HepG2 (cell line): ENCODE data around the gene IL1RAP. TPM values are rescaled to one million over a fixed set of nuclear protein-coding genes. Genes with fewer than 3 reads are reported as not detected.

Source experiments
- ATAC-seq: fragments of 200-7000 bp; cut with Tn5 transposase; 3 replicates; pipeline ENCODE4 v1.9.1; 2020; ENCODE audit warnings: mild to moderate bottlenecking, moderate library complexity
- BruUV-seq: library from RNA; stranded (reverse); fragments of 400-500 nt; replicated peaks from 2 replicates; lab custom pipeline; 2021; lab: Mats Ljungman, UMichigan
- CTCF ChIA-PET: fragments of 300-600 bp; formaldehyde crosslinking; extraction: SDS; loops from one replicate; lab custom pipeline; 2021; ENCODE audit warnings: low total read pairs, inconsistent platforms, low intra/inter-chr PET ratio; lab: Yijun Ruan, JAX
- POLR2A ChIA-PET: fragments of 350-600 bp; sonication (Branson Sonifier 250); formaldehyde crosslinking; loops from one replicate; lab custom pipeline; 2020; ENCODE audit warnings: antibody characterized with exemption, inconsistent platforms; lab: Yijun Ruan, JAX
- DNase-seq: peaks from one replicate; pipeline ENCODE4 v3.0.0-alpha.2; 2015; ENCODE audit warnings: low spot score
- FAIRE-seq: peaks from 3 replicates; lab custom pipeline; 2011; peaks lifted over from hg19 to GRCh38; lab: Jason Lieb, UNC
- H2AFZ ChIP-seq: one replicate; pipeline ENCODE4 v1.6.1; 2011; ENCODE audit warnings: low read length, inconsistent platforms
- H3K27ac ChIP-seq: fragments of 300-600 bp; 3 replicates; pipeline ENCODE4 v1.8.0; 2011; ENCODE audit warnings: mixed run types, mild to moderate bottlenecking, mixed read lengths, low read length, inconsistent platforms; ENCODE audit not compliant: insufficient read depth; ENCODE audit errors: extremely low read length
- H3K27me3 ChIP-seq, 2 experiments: fragments of 200-600 bp in 1 of 2; 2 replicates in 1 of 2; 3 replicates in 1 of 2; pipeline versions ENCODE4 v1.6.0 to v1.8.0; 2011; ENCODE audit warnings: low read length in 2 of 2, mild to moderate bottlenecking in 2 of 2, moderate library complexity in 2 of 2, inconsistent platforms in 1 of 2; ENCODE audit not compliant: insufficient read depth in 2 of 2, control insufficient read depth in 1 of 2
- H3K36me3 ChIP-seq, 2 experiments: fragments of 200-600 bp in 1 of 2; replicated peaks in 1 of 2; 2 replicates in 1 of 2; 3 replicates in 1 of 2; pipeline versions ENCODE4 v1.5.1 to v1.8.0; 2011; ENCODE audit warnings: low read length in 2 of 2, inconsistent platforms in 1 of 2; ENCODE audit not compliant: insufficient read depth in 2 of 2, control insufficient read depth in 1 of 2
- H3K4me1 ChIP-seq: 2 replicates; pipeline ENCODE4 v1.5.1; 2012; ENCODE audit warnings: low read length, inconsistent platforms; ENCODE audit not compliant: insufficient read depth
- H3K4me2 ChIP-seq: 2 replicates; pipeline ENCODE4 v1.6.0; 2011; ENCODE audit warnings: low read depth, low read length, inconsistent platforms
- H3K4me3 ChIP-seq, 3 experiments: fragments of 200-600 bp in 1 of 3; sonication (generic), shearing (Covaris generic) in 1 of 3; replicated peaks in 1 of 3; 2 replicates each; pipeline ENCODE4 v1.5.1; 2011 to 2016; ENCODE audit warnings: low read length in 3 of 3, inconsistent platforms in 2 of 3, low read depth in 2 of 3, mild to moderate bottlenecking in 2 of 3, control low read depth in 1 of 3, mixed read lengths in 1 of 3; ENCODE audit not compliant: insufficient read depth in 1 of 3
- H3K79me2 ChIP-seq: one replicate; pipeline ENCODE4 v1.6.1; 2011; ENCODE audit warnings: low read length, inconsistent platforms; ENCODE audit not compliant: insufficient read depth
- H3K9ac ChIP-seq: 2 replicates; pipeline ENCODE4 v1.6.0; 2011; ENCODE audit warnings: mild to moderate bottlenecking, low read depth, low read length, inconsistent platforms; ENCODE audit not compliant: insufficient read depth
- H3K9me3 ChIP-seq: 2 replicates; pipeline ENCODE4 v1.5.1; 2012; ENCODE audit warnings: mild to moderate bottlenecking, low read length
- H4K20me1 ChIP-seq: 2 replicates; pipeline ENCODE4 v1.6.0; 2011; ENCODE audit warnings: inconsistent platforms, mild to moderate bottlenecking, low read length, moderate library complexity; ENCODE audit not compliant: insufficient read depth
- CEBPB ChIP-seq: IDR thresholded peaks from 2 replicates; pipeline ENCODE4 v1.6.1; 2011; ENCODE audit warnings: low read depth, low read length, improper control_type of control experiment, borderline replicate concordance
- CEBPG ChIP-seq: IDR thresholded peaks from 2 replicates; pipeline ENCODE4 v1.6.1; 2016
- GFI1 ChIP-seq: sonication (generic); formaldehyde crosslinking; IDR thresholded peaks from 2 replicates; pipeline ENCODE4 v1.5.0; 2020; ENCODE audit warnings: missing genetic modification reagents, mild to moderate bottlenecking, borderline replicate concordance
- KMT2A ChIP-seq: sonication (generic); formaldehyde crosslinking; IDR thresholded peaks from 2 replicates; pipeline ENCODE4 v1.4.0; 2020; ENCODE audit warnings: missing genetic modification reagents
- MEF2D ChIP-seq: sonication (generic); formaldehyde crosslinking; IDR thresholded peaks from 2 replicates; pipeline ENCODE4 v1.5.1; 2020; ENCODE audit warnings: mild to moderate bottlenecking, missing genetic modification reagents
- SALL1 ChIP-seq: sonication (generic); formaldehyde crosslinking; IDR thresholded peaks from 2 replicates; pipeline ENCODE4 v1.8.0; 2022; ENCODE audit warnings: mild to moderate bottlenecking, missing genetic modification reagents
- SAP130 ChIP-seq: IDR thresholded peaks from 2 replicates; pipeline ENCODE4 v1.6.1; 2016; ENCODE audit warnings: low read depth
- SIN3A ChIP-seq: IDR thresholded peaks from 2 replicates; pipeline ENCODE4 v1.6.1; 2011; ENCODE audit warnings: low read depth, mild to moderate bottlenecking, control low read depth, low read length, borderline replicate concordance
- STAG1 ChIP-seq: sonication (generic); formaldehyde crosslinking; IDR thresholded peaks from 2 replicates; pipeline ENCODE4 v1.4.0; 2020; ENCODE audit warnings: missing genetic modification reagents
- TARDBP ChIP-seq: sonication (generic); formaldehyde crosslinking; IDR thresholded peaks from 2 replicates; pipeline ENCODE4 v1.8.0; 2022; ENCODE audit warnings: mild to moderate bottlenecking, missing genetic modification reagents
- TGIF2 ChIP-seq: IDR thresholded peaks from 2 replicates; pipeline ENCODE4 v1.6.1; 2016; ENCODE audit warnings: control low read depth, missing compliant biosample characterization
- ZFX ChIP-seq: sonication (generic); formaldehyde crosslinking; IDR thresholded peaks from 2 replicates; pipeline ENCODE4 v1.4.0; 2020; ENCODE audit warnings: mild to moderate bottlenecking, low read depth, missing genetic modification reagents, moderate library complexity
- ZNF292 ChIP-seq: sonication (generic); formaldehyde crosslinking; IDR thresholded peaks from 2 replicates; pipeline ENCODE4 v1.8.1; 2022; ENCODE audit warnings: mild to moderate bottlenecking, low read depth, missing genetic modification reagents, borderline replicate concordance
- ZNF468 ChIP-seq: sonication (generic); formaldehyde crosslinking; IDR thresholded peaks from 2 replicates; pipeline ENCODE4 v1.8.0; 2022; ENCODE audit warnings: mild to moderate bottlenecking, moderate library complexity, missing genetic modification reagents
- ZSCAN22 ChIP-seq: sonication (generic); formaldehyde crosslinking; IDR thresholded peaks from 2 replicates; pipeline ENCODE4 v1.4.0; 2020; ENCODE audit warnings: mild to moderate bottlenecking, missing genetic modification reagents
- WGBS: methylation state at CpG from one replicate; pipeline ENCODE4 v1.1.6; 2017; ENCODE audit warnings: low lambda C conversion rate; 5-methylcytosine and 5-hydroxymethylcytosine counted together
- in situ Hi-C: cut with HindIII; loops from 2 replicates; pipeline ENCODE4 v1.10.0; 2017; ENCODE audit warnings: low pct_unique_long_range_greater_than_20kb; ENCODE audit not compliant: extremely low pct_ligation_motif_present
- intact Hi-C: fragments of 100-400 bp; cut with micrococcal nuclease; formaldehyde crosslinking; loops from one replicate; pipeline ENCODE4 v1.10.0; 2022; ENCODE audit not compliant: unreplicated experiment
- polyA plus RNA-seq, 8 experiments: library from polyadenylated mRNA; depleted of rRNA in 3 of 8; stranded (reverse) in 7 of 8; unstranded in 1 of 8; fragments of >200 nt; fragmentation: Illumina TruSeq in 4 of 8; extraction: Trizol in 4 of 8; gene quantifications; 2 replicates each; pipeline versions ENCODE4 v1.2.1 to v1.2.3, GENCODE V29; 2011 to 2016; ENCODE audit warnings: low read depth in 4 of 8, missing spikeins in 1 of 8, mixed read lengths in 1 of 8; ENCODE audit not compliant: insufficient read depth in 1 of 8
- total RNA-seq, 5 experiments: library from RNA; depleted of rRNA; stranded (reverse); fragments of >200 nt; fragmentation: Illumina TruSeq; extraction: Trizol; gene quantifications; 2 replicates each; pipeline ENCODE4 v1.2.3, GENCODE V29; 2016; ENCODE audit warnings: low read depth in 1 of 5
- TF ChIP-seq, protein P1 (sequence below): sonication (generic); formaldehyde crosslinking; IDR thresholded peaks from 2 replicates; pipeline ENCODE4 v1.4.0; 2020; ENCODE audit warnings: missing genetic modification reagents
- TF ChIP-seq, protein P2 (sequence below): sonication (generic); formaldehyde crosslinking; IDR thresholded peaks from 2 replicates; pipeline ENCODE4 v1.8.0; 2023; ENCODE audit warnings: mild to moderate bottlenecking, missing genetic modification reagents
- TF ChIP-seq, protein P3 (sequence below): sonication (generic); formaldehyde crosslinking; IDR thresholded peaks from 2 replicates; pipeline ENCODE4 v1.9.0; 2022; ENCODE audit warnings: missing genetic modification reagents, mild to moderate bottlenecking, borderline replicate concordance

Gene IL1RAP
- total and polyA plus RNA-seq, 2 of the 13 experiments (the other 11 are each of a cell fraction or from before 2014, with no cell fraction given) = 18.3 to 54.9 TPM

DNA sequence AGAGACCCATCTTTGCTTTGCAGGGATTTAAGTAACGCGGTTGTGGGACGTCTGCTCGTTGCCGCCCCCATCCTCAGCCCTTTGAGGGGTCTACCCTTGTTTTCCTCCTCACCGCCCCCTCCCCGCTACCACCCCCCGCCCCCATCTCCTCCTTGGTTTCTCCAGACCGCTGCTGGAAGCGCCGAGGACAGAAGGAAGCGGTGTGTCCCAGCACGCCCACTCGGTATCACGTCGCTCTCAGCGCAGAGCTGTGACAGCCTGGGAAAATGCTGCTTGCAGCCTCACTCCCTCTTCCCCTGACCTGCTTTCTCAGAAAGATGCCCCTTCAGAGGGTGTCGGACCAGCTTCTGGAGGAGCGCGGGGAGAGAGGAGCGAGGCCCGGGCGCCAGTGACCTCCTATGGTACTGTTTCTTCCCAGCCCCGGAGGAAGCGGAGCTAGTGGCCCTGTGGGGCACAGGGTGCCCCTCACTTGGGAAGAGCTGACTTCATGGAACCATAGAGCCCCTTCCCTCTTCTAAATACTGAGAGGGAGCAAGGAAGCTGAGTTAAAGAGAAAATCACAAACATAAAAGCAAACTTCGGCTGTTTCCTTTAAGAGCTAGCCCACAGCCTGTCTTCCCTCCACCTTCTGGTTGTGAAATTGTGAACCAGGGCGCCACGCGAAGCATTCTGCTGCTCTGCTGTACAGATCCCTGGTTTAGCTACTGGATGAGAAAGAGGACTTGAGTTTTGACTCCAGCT lies 698 bp downstream of the IL1RAP start:
- in situ Hi-C loops = loop anchor here (10.0 kb wide), 1 partner anchor 180 kb away; no protein-coding TSS in a partner anchor
- no peak for TF ChIP-seq MEF2D (CRISPR knock-in tag)
- 0 out of 2 replicates have a peak, but pooled peaks have one; percentile 17 for TF ChIP-seq STAG1 (CRISPR knock-in tag)
- 0 out of 2 replicates have a peak, but pooled peaks have one; percentile 23 for TF ChIP-seq GFI1 (CRISPR knock-in tag)
- TF ChIP-seq CEBPG (CRISPR knock-in tag) = peak; percentile 46
- 0 out of 2 replicates have a peak, but pooled peaks have one; percentile 43 for TF ChIP-seq KMT2A
- TF ChIP-seq SALL1 (CRISPR knock-in tag) = peak; percentile 32; the same call in 1 of the 2 replicates
- TF ChIP-seq SIN3A = peak; percentile 21; the same call in 1 of the 2 replicates
- 0 out of 2 replicates have a peak, but pooled peaks have one; percentile 11 for TF ChIP-seq ZFX (CRISPR knock-in tag)
- TF ChIP-seq SAP130 (CRISPR knock-in tag) = 0 out of 2 replicates have a peak, but pooled peaks have one; percentile 46
- TF ChIP-seq, protein P1, sequence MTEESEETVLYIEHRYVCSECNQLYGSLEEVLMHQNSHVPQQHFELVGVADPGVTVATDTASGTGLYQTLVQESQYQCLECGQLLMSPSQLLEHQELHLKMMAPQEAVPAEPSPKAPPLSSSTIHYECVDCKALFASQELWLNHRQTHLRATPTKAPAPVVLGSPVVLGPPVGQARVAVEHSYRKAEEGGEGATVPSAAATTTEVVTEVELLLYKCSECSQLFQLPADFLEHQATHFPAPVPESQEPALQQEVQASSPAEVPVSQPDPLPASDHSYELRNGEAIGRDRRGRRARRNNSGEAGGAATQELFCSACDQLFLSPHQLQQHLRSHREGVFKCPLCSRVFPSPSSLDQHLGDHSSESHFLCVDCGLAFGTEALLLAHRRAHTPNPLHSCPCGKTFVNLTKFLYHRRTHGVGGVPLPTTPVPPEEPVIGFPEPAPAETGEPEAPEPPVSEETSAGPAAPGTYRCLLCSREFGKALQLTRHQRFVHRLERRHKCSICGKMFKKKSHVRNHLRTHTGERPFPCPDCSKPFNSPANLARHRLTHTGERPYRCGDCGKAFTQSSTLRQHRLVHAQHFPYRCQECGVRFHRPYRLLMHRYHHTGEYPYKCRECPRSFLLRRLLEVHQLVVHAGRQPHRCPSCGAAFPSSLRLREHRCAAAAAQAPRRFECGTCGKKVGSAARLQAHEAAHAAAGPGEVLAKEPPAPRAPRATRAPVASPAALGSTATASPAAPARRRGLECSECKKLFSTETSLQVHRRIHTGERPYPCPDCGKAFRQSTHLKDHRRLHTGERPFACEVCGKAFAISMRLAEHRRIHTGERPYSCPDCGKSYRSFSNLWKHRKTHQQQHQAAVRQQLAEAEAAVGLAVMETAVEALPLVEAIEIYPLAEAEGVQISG = 0 out of 2 replicates have a peak, but pooled peaks have one; percentile 15
- TF ChIP-seq CEBPB = peak; percentile 54; the same call in 1 of the 2 replicates
- peak; percentile 91 for TF ChIP-seq ZSCAN22 (CRISPR knock-in tag)
- TF ChIP-seq TGIF2 (CRISPR knock-in tag) = peak; percentile 30; the same call in 1 of the 2 replicates
- peak; percentile 46; the same call in 1 of the 2 replicates for TF ChIP-seq ZNF292 (CRISPR knock-in tag)
- TF ChIP-seq ZNF468 (CRISPR knock-in tag) = no peak
- TF ChIP-seq, protein P2, sequence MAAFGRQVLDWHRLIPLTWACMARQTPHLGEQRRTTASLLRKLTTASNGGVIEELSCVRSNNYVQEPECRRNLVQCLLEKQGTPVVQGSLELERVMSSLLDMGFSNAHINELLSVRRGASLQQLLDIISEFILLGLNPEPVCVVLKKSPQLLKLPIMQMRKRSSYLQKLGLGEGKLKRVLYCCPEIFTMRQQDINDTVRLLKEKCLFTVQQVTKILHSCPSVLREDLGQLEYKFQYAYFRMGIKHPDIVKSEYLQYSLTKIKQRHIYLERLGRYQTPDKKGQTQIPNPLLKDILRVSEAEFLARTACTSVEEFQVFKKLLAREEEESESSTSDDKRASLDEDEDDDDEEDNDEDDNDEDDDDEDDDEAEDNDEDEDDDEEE = no peak
- TF ChIP-seq TARDBP (CRISPR knock-in tag) = no peak
- TF ChIP-seq, protein P3, sequence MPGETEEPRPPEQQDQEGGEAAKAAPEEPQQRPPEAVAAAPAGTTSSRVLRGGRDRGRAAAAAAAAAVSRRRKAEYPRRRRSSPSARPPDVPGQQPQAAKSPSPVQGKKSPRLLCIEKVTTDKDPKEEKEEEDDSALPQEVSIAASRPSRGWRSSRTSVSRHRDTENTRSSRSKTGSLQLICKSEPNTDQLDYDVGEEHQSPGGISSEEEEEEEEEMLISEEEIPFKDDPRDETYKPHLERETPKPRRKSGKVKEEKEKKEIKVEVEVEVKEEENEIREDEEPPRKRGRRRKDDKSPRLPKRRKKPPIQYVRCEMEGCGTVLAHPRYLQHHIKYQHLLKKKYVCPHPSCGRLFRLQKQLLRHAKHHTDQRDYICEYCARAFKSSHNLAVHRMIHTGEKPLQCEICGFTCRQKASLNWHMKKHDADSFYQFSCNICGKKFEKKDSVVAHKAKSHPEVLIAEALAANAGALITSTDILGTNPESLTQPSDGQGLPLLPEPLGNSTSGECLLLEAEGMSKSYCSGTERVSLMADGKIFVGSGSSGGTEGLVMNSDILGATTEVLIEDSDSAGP (CRISPR knock-in tag) = peak; percentile 58; the same call in 1 of the 2 replicates

More for the DNA sequence above, 698 bp downstream of the IL1RAP start:
- peak overlapping the region; percentile 88 for H3K4me2 ChIP-seq
- ChIA-PET POLR2A (interaction anchor here (0.7 to 2.6 kb wide), 8 partner anchors 10 to 198 kb away, joined by 3 to 23 read pairs (median 7); no protein-coding TSS in a partner anchor), CTCF (interaction anchor here (1.1 kb wide), 1 partner anchor 9 kb away, joined by 6 read pairs; no protein-coding TSS in a partner anchor)
- peaks cover 53% of the 10 kb centered on the region for H3K4me1 ChIP-seq
- intact Hi-C loops = loop anchor here (1.0 to 5.0 kb wide), 5 partner anchors 34 to 552 kb away; no protein-coding TSS in a partner anchor
- no TSS peak for BruUV-seq
- H4K20me1 ChIP-seq = no peaks in the 10 kb centered on the region; the same call in 1 of the 2 replicates
- H3K27ac ChIP-seq = peak overlapping the region; percentile 75
- peak overlapping the region; percentile 38 for H2AFZ ChIP-seq
- peaks cover 56% of the 10 kb centered on the region for H3K79me2 ChIP-seq
- no peaks in the 10 kb centered on the region for H3K9me3 ChIP-seq
- FAIRE-seq = peak; percentile 66
- DNase-seq = peak; percentile 23
- peaks cover 2 to 7% of the 10 kb centered on the region in 2 experiments; a peak in 2 of 5 replicates for H3K36me3 ChIP-seq
- 2% methylated on average over 26 of the region's 29 CpGs for WGBS
- peak overlapping the region; percentile 83 for H3K9ac ChIP-seq
- H3K27me3 ChIP-seq = peaks cover 0 to 4% of the 10 kb centered on the region in 2 experiments; a peak in 1 of 5 replicates
- peak overlapping the region; percentile 69 to 94 (median 88) for H3K4me3 ChIP-seq
- peak; percentile 59 for ATAC-seq
